ENCODE measurements around the gene CYP26C1.
A peak's percentile ranks its signal among the peaks of the same experiment; 100 is the strongest.

The CYP26C1 gene

GRCh38 chr10:93064874-93065660 lies 4.5 kb downstream of the CYP26C1 start:
- DNase-seq = no peak

- no peak for DNase-seq
These were observed 5.3 kb downstream of the CYP26C1 start for GRCh38 chr10:93065675-93066543.

- no peak for DNase-seq
These were observed 5.9 kb downstream of the CYP26C1 start for GRCh38 chr10:93066544-93066913.

- no peak for DNase-seq
These were observed 7.1 kb downstream of the CYP26C1 start for GRCh38 chr10:93067443-93068365.

GRCh38 chr10:93068411-93069244 lies 8.0 kb downstream of the CYP26C1 start:
- DNase-seq = no peak

- no peak for DNase-seq
These were observed 8.6 kb downstream of the CYP26C1 start for GRCh38 chr10:93069245-93069561.

- no peak for DNase-seq
These were observed 10.0 kb downstream of the CYP26C1 start for GRCh38 chr10:93070378-93071176.

GRCh38 chr10:93071177-93071472 lies 10.5 kb downstream of the CYP26C1 start:
- DNase-seq = no peak

GRCh38 chr10:93071674-93072224 lies 11.2 kb downstream of the CYP26C1 start:
- peak in 1 of 3 donors; percentile 40 for DNase-seq

GRCh38 chr10:93072225-93072712 lies 11.7 kb downstream of the CYP26C1 start:
- DNase-seq = no peak

GRCh38 chr10:93072713-93073538 lies 12.3 kb downstream of the CYP26C1 start:
- DNase-seq = no peak

- peak in 1 of 3 donors; percentile 26 for DNase-seq
These were observed 13.0 kb downstream of the CYP26C1 start, which contains the start of gene CYP26A1 for GRCh38 chr10:93073539-93074146. Gene CYP26A1 (plus strand): TSS chr10:93073893. CDS start chr10:93073935, 42 bp downstream.

- DNase-seq = peak in 1 of 3 donors; percentile 41
These were observed 13.6 kb downstream of the CYP26C1 start for GRCh38 chr10:93074147-93074596.

- DNase-seq = no peak
These were observed 14.2 kb downstream of the CYP26C1 start for GRCh38 chr10:93074597-93075368.

GRCh38 chr10:93075369-93076221 lies 15.0 kb downstream of the CYP26C1 start:
- no peak for DNase-seq

GRCh38 chr10:93076871-93077270 lies 16.3 kb downstream of the CYP26C1 start:
- no peak for DNase-seq

GRCh38 chr10:93077860-93078337 lies 17.3 kb downstream of the CYP26C1 start:
- no peak for DNase-seq

Measured in suppressor macrophage treated with lipopolysaccharide for 1 hour (primary cell).